ENCODE data around the gene PLK2.

GRCh38 chr5:58462154-58462553, 2.3 kb upstream of the PLK2 start:
- no peak for TF ChIP-seq CTCF (IDR thresholded peaks at IDR 0.05)
- no peak for TF ChIP-seq POLR2A (IDR thresholded peaks at IDR 0.05)
